Astrocyte (in vitro differentiated cells and primary cell): ENCODE results near the gene KCNQ4. TPM values are rescaled to one million over a fixed set of nuclear protein-coding genes. Genes with fewer than 3 reads are reported as not detected.

ENCODE experiments used
- DNase-seq: peaks from one replicate; pipeline ENCODE4 v3.0.0-alpha.2; 2010; ENCODE audit warnings: low read depth
- FAIRE-seq: peaks from 2 replicates; lab custom pipeline; 2011; peaks lifted over from hg19 to GRCh38; lab: Jason Lieb, UNC
- H2AFZ ChIP-seq: 2 replicates; pipeline ENCODE4 v1.6.0; 2012; ENCODE audit warnings: low read depth, low read length, inconsistent platforms
- H3K27ac ChIP-seq: 2 replicates; pipeline ENCODE4 v1.5.1; 2011; ENCODE audit warnings: low read depth, low read length, inconsistent platforms
- H3K27me3 ChIP-seq: 2 replicates; pipeline ENCODE4 v1.6.0; 2011; ENCODE audit warnings: low read length, inconsistent platforms; ENCODE audit not compliant: insufficient read depth
- H3K36me3 ChIP-seq: 2 replicates; pipeline ENCODE4 v1.5.1; 2011; ENCODE audit warnings: low read length, inconsistent platforms; ENCODE audit not compliant: insufficient read depth
- H3K4me1 ChIP-seq: 2 replicates; pipeline ENCODE4 v1.5.1; 2011; ENCODE audit warnings: low read length, inconsistent platforms; ENCODE audit not compliant: insufficient read depth
- H3K4me2 ChIP-seq: 2 replicates; pipeline ENCODE4 v1.6.0; 2012; ENCODE audit warnings: low read length, inconsistent platforms
- H3K4me3 ChIP-seq: 2 replicates; pipeline ENCODE4 v1.5.1; 2011; ENCODE audit warnings: low read depth, mild to moderate bottlenecking, low read length, inconsistent platforms; ENCODE audit not compliant: insufficient read depth
- H3K79me2 ChIP-seq: 2 replicates; pipeline ENCODE4 v1.6.0; 2012; ENCODE audit warnings: mild to moderate bottlenecking, low read length, inconsistent platforms; ENCODE audit not compliant: insufficient read depth
- H3K9ac ChIP-seq: 2 replicates; pipeline ENCODE4 v1.6.0; 2012; ENCODE audit warnings: mild to moderate bottlenecking, low read length, inconsistent platforms
- H3K9me3 ChIP-seq: 2 replicates; pipeline ENCODE4 v1.5.1; 2012; ENCODE audit warnings: low read depth, mild to moderate bottlenecking, low read length, inconsistent platforms; ENCODE audit not compliant: insufficient read depth
- H4K20me1 ChIP-seq: 2 replicates; pipeline ENCODE4 v1.6.0; 2012; ENCODE audit warnings: low read length, inconsistent platforms; ENCODE audit not compliant: insufficient read depth
- H3K27ac Mint-ChIP-seq: one replicate; pipeline ENCODE4 v1.8.0; 2021; ENCODE audit warnings: mild to moderate bottlenecking, mixed read lengths; ENCODE audit not compliant: unreplicated experiment
- H3K27me3 Mint-ChIP-seq: one replicate; pipeline ENCODE4 v1.8.0; 2021; ENCODE audit warnings: low read depth, mixed read lengths; ENCODE audit not compliant: unreplicated experiment
- H3K36me3 Mint-ChIP-seq: one replicate; pipeline ENCODE4 v1.8.0; 2021; ENCODE audit warnings: low read depth, mixed read lengths; ENCODE audit not compliant: unreplicated experiment
- H3K4me1 Mint-ChIP-seq: one replicate; pipeline ENCODE4 v1.8.0; 2021; ENCODE audit warnings: low read depth, mixed read lengths; ENCODE audit not compliant: unreplicated experiment
- H3K4me3 Mint-ChIP-seq: one replicate; pipeline ENCODE4 v1.8.0; 2021; ENCODE audit warnings: mild to moderate bottlenecking, moderate library complexity, mixed read lengths; ENCODE audit not compliant: unreplicated experiment
- H3K9me3 Mint-ChIP-seq: one replicate; pipeline ENCODE4 v1.8.0; 2021; ENCODE audit warnings: mild to moderate bottlenecking, mixed read lengths; ENCODE audit not compliant: unreplicated experiment
- EZH2 ChIP-seq: IDR thresholded peaks from 2 replicates; pipeline ENCODE4 v1.6.1; 2012; ENCODE audit warnings: mild to moderate bottlenecking, low read length, inconsistent platforms; ENCODE audit not compliant: insufficient read depth
- total RNA-seq: library from RNA; stranded (reverse); gene quantifications from 2 replicates; pipeline ENCODE4 v1.2.1, GENCODE V29; 2021
- TF ChIP-seq, protein P1 (sequence below): IDR thresholded peaks from 2 replicates; pipeline ENCODE4 v1.5.1; 2011; ENCODE audit warnings: low read depth, mild to moderate bottlenecking, inconsistent platforms, low read length, moderate library complexity; ENCODE audit not compliant: insufficient read depth

Gene KCNQ4
- total RNA-seq, 1 donor from 2014 or later, result 0.89 TPM

DNA sequence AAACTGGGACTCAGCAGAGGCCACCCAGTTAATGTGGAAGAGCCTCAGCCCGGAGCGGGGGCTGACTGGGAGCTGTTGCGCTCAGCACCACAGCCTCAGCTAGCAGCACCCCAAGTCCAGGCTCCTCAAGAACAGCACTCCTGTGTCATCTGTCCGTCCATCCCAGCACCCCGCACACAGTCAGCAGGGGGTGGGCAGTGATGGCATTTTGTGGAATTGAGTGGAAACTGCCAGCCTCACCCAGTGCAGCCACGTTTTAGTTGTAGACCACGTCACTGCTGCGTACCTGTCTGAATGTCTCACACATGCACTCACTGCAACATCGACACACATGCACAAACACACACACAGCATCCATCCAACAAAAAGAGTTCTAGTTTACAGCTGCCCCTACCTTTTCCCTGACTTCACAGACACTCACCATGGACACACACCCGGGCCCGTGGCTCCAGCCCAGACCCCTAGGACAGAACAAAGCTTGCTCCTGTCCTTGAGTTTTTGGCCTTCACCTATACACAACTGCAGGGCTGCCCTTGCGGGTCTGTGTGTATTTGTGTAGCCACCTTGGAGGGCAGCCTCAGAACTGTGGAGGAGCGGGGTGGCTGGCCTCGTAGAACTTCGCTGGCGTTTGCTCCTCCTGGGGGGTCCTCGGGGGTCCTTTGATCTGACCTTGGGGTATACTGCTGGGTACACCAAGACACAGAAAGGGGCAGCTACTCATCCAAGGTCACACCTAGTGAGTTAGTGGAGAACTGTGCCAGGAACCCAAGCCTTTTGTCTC, 5.2 kb downstream of the KCNQ4 start:
- Histone ChIP-seq H3K27ac (no peak overlapping the region), H3K36me3 (no peaks in the 10 kb centered on the region), H3K79me2 (no peaks in the 10 kb centered on the region), H3K27me3 (peaks cover 6% of the 10 kb centered on the region), H3K4me1 (no peaks in the 10 kb centered on the region), H3K4me3 (no peak overlapping the region), H3K9ac (no peak overlapping the region), H3K4me2 (no peak overlapping the region), H2AFZ (no peak overlapping the region), H3K9me3 (no peaks in the 10 kb centered on the region), H4K20me1 (no peaks in the 10 kb centered on the region)
- FAIRE-seq, result no peak
- H3K4me1 Mint-ChIP-seq, result no peaks in the 10 kb centered on the region
- H3K27me3 Mint-ChIP-seq, result peaks cover 60% of the 10 kb centered on the region
- no peak overlapping the region for H3K27ac Mint-ChIP-seq
- no peak for DNase-seq
- H3K4me3 Mint-ChIP-seq, result no peak overlapping the region
- no peaks in the 10 kb centered on the region for H3K9me3 Mint-ChIP-seq
- H3K36me3 Mint-ChIP-seq, result no peaks in the 10 kb centered on the region
- TF ChIP-seq, protein P1, sequence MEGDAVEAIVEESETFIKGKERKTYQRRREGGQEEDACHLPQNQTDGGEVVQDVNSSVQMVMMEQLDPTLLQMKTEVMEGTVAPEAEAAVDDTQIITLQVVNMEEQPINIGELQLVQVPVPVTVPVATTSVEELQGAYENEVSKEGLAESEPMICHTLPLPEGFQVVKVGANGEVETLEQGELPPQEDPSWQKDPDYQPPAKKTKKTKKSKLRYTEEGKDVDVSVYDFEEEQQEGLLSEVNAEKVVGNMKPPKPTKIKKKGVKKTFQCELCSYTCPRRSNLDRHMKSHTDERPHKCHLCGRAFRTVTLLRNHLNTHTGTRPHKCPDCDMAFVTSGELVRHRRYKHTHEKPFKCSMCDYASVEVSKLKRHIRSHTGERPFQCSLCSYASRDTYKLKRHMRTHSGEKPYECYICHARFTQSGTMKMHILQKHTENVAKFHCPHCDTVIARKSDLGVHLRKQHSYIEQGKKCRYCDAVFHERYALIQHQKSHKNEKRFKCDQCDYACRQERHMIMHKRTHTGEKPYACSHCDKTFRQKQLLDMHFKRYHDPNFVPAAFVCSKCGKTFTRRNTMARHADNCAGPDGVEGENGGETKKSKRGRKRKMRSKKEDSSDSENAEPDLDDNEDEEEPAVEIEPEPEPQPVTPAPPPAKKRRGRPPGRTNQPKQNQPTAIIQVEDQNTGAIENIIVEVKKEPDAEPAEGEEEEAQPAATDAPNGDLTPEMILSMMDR, result no peak
- TF ChIP-seq EZH2, result no peak

DNA sequence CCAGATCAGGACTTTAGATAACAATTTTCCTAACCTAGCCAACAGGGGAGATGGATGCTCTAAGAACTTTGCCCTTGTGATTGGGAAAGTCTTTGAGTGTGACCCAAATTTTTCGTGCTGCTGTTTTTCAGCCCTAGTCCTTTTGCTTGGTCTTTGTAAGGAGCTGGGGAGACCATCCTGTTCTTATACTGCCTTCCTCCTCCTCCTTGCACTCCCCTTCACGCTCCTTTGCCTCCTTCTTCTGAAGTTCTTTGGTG, 5.7 kb downstream of the KCNQ4 start:
- Mint-ChIP-seq H3K9me3 (no peaks in the 10 kb centered on the region), H3K4me3 (no peak overlapping the region), H3K27ac (no peak overlapping the region), H3K27me3 (peaks cover 65% of the 10 kb centered on the region), H3K36me3 (no peaks in the 10 kb centered on the region), H3K4me1 (no peaks in the 10 kb centered on the region)
- no peaks in the 10 kb centered on the region for H3K9me3 ChIP-seq
- H4K20me1 ChIP-seq, result no peaks in the 10 kb centered on the region
- no peak overlapping the region for H3K9ac ChIP-seq
- H3K36me3 ChIP-seq, result no peaks in the 10 kb centered on the region
- FAIRE-seq (no peak), DNase-seq (no peak)
- H3K4me2 ChIP-seq, result no peak overlapping the region
- TF ChIP-seq EZH2, result no peak
- TF ChIP-seq, protein P1, result no peak
- peaks cover 6% of the 10 kb centered on the region for H3K27me3 ChIP-seq
- no peaks in the 10 kb centered on the region for H3K79me2 ChIP-seq
- H2AFZ ChIP-seq, result no peak overlapping the region
- no peak overlapping the region for H3K27ac ChIP-seq
- no peaks in the 10 kb centered on the region for H3K4me1 ChIP-seq
- H3K4me3 ChIP-seq, result no peak overlapping the region

DNA sequence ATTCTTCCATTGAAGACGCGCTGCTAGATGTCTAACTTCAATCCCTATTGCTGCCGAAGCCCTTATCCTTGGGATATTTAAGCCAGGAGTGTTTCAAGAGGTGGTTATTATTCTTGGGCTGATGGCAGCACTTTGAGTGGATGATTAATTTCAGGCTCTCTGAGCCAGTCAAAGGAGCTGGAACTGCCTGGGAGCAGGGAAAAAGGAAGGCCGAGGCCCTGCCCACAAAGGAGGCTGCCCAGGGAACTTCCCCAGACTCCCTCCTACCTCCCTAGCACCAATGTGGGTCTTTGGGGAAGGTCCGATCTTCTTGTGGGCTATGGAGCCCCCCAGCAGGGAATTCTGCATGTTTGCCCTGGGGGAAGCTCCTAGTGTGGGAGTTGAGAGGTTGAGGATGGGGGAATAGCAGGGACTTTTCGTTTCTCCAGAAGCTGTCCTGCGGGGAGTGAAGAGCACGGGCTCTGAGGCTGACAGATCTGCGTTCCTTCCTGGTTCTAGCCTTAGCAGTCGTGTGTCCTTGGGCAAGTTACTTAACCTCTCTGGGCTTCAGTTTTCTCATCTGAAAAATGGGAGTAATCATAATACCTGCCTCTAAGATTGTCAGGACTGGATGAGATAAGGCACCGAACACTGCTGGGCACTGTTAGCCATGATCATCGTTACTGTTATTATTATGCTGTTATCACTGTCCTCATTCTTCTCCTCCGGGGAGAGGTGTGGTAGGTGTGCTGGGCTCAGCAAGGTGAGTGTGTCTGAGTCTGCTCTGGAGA, 6.3 kb downstream of the KCNQ4 start:
- Histone ChIP-seq H3K4me2 (no peak overlapping the region), H3K36me3 (no peaks in the 10 kb centered on the region), H3K4me1 (no peaks in the 10 kb centered on the region), H4K20me1 (no peaks in the 10 kb centered on the region), H3K9ac (no peak overlapping the region), H3K4me3 (no peak overlapping the region), H3K9me3 (no peaks in the 10 kb centered on the region), H3K79me2 (no peaks in the 10 kb centered on the region), H3K27ac (no peak overlapping the region), H2AFZ (no peak overlapping the region), H3K27me3 (peaks cover 3% of the 10 kb centered on the region)
- TF ChIP-seq EZH2, result no peak
- TF ChIP-seq, protein P1, result no peak
- peaks cover 70% of the 10 kb centered on the region for H3K27me3 Mint-ChIP-seq
- no peaks in the 10 kb centered on the region for H3K4me1 Mint-ChIP-seq
- H3K4me3 Mint-ChIP-seq, result no peak overlapping the region
- no peak for FAIRE-seq
- H3K36me3 Mint-ChIP-seq, result no peaks in the 10 kb centered on the region
- H3K27ac Mint-ChIP-seq, result no peak overlapping the region
- DNase-seq, result no peak
- H3K9me3 Mint-ChIP-seq, result no peaks in the 10 kb centered on the region
